Pons (tissue), 1 donor: ENCODE results near the gene ITGAX.

ENCODE experiments used
- DNase-seq: peaks from one replicate; pipeline ENCODE4 v3.0.0-alpha.2; 2016; ENCODE audit warnings: low spot score

Gene ITGAX

DNA sequence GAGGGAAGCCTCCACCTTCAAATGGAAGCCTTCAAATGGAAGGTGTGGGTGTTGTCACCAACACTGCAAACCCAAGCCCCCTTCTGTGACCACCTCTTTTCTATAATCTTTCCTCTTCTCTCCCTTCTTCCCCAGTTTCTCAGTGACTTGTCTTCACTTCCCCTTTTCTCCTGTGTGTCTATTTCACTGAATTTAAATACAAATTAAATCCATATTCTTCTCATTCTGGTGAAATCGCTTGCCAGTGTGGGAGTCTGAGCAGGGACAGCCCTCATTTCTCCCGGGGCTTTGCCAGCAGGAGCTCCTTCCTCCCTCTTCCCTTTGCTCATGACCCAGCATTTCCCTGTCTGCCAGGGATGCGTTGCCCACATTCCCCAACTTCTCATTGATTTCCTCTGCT lies 6.4 kb upstream of the ITGAX start:
- no peak for DNase-seq

DNA sequence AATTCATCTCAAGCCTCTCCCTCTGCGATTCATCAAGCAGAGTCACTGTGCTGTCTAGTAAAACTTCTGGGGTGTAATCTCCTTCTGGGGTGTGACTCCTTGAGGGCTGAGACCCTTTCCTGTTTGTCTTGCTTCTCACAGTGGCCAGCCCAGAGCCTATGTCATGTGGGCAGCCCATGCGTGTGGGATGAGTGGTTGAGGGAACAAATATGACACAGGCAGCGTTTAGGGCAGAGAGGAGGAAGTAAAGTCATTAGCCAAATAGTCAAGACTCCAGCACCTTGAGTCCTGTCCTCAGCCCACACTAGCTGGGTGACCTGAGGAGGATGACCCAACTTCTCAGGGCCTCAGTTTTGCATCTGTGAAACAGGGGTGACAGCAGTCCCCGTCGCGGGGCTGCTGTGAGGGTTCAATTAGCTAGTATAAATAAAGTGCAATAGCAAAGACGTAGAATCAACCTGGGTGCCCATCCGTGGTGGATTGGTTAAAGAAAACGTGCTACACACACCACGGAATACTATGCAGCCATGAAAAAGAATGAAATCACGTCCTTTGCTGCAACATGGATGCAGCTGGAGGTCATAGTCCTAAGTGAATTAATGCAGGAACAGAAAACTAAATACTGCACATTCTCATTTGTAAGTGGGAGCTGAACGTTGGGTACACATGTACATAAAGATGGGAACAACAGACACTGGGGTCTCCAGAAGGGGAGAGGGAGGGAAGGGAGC lies 4.5 kb upstream of the ITGAX start:
- peak; percentile 70 for DNase-seq

DNA sequence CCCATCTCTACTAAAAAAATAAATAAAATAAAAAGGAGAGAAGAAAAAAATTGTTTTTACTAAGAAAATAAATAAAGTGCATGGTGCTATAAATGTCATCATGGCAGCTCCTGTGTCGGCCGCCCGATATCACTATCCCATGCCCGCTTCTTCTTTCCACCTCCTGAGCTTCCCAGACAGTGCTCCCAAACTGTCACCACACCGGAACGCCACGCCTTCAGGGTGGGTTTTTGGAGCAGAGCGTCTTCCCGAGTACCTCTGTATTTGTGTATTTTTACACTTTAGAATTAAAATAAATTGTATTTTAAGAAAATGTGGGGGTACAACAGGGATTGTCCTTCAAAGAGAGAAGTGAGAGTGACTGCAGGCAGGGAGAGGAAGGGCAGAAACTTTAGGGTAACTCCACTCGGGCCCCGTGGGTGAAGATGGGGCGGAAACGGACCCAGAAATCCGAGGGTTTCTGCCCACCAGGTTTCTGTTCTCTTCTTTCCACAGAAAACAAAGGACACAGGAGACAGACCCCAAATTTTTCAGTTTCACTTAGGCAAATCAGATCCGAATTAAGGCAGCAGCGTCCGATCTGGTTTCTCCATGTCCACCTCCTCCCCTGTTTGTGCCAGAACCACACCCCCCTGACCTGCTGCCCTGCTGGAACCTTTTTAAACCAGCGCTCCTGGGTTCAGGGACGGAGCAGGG lies 3.6 kb upstream of the ITGAX start:
- DNase-seq, result peak; percentile 38

DNA sequence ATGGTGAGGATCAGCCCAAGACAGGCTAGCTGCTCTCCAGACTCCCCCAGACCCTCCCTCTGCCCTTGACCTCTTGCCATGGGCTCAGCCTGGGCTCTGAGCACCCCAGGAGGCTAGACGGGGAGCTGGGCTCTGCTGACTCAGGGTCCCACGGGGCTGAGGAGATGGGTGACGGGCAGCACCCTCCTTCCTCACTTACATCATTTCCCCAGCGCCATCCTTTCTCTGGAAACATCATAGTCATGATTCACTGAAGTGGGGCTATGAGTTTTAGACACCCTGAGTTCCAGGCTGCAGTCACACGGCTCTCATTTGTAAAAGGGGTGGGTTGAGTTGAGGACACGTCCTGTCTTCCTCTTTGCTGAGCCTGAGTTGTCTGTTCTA lies 3.0 kb upstream of the ITGAX start:
- DNase-seq, result peak; percentile 72

DNA sequence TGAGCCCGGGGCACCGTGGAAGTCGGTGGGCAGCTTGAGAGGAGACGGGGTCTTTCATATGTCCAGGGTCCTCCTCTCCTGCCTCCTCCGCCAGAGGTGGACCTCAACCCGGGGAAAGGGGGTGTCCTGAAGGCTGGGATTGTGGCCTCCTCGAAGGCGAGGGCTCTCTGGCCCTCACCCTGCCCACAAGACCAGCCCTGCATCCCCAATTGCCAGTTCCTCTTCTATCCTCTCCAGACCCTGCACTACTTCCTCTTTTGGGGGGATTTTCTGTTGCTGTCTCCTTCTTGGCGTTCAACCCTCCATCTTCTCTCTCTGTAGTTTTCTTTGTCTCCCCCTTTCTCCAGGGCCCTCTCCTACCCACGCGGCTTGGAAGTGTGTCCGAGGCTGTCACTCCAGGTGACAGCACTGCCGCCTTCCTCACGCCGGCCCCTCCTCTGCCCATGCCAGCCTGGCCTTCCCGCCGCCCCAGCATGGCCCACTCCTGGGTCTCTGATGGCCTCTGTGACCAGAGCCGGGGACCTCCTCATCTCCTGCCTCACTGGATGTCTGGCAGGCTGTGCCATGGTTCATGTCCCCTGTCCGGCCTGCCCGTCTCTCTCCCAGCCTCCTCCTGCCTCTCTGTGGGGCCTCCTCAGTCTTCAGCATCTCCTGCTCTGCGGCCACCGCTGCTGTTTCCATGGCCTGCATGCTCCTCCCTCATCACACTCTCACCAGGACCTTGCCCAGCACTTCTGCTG lies 2.4 kb upstream of the ITGAX start:
- peak; percentile 67 for DNase-seq

DNA sequence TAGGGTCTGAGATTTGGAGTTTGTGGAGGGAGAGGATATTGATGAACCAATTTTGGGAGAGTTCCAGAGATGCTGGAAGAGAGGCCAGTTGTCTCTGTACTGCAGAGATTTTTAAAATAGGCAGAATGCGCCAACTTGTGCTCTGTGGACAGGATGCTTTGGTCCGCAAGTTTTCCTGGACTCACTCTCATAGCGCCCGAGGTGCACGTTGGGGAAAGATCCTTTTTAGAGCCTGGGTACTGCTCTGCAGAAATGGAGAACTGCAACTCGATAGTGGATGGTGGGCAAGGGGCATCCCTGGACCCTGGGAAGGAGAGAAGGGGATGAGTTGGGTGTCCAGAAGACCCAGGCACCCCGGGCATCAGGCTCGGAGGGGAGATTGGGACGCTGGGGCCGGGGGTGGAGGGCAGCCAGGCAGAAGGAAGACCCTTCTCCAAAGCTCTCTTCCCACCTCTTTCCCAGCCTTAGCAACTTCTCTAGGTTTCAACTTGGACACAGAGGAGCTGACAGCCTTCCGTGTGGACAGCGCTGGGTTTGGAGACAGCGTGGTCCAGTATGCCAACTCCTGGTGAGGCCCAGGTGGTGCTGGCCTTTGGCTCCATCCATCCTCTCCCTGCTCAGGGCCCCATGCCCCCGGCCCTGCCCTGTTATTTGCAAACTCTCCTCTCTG lies 590 bp downstream of the ITGAX start:
- DNase-seq, result no peak

DNA sequence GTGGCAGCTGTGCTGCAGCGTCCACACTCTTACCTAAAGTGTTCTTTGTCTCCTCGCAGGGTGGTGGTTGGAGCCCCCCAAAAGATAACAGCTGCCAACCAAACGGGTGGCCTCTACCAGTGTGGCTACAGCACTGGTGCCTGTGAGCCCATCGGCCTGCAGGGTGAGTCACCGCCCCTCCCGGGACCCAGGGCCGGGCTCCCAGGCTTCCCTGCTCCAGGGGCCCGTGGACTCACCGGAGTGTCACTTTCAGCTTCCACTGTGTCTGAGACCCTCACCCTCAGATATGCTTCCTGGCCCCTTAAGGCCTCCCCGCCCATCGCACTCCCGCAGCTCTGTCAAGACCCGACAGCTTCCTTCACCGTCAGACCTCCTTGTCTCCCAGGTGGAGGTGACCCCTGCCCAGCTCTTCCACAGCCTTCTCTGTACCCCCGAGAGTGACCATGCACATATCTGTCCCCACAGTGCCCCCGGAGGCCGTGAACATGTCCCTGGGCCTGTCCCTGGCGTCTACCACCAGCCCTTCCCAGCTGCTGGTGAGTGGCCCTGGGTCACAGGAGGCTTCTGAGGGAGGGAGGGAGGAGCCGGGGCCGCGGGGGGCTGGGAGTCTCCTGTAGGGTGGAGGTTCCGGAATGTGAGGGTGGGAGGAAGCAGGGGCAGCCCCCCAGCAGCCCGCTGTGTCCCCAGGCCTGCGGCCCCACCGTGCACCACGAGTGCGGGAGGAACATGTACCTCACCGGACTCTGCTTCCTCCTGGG lies 1.8 kb downstream of the ITGAX start:
- DNase-seq, result no peak

DNA sequence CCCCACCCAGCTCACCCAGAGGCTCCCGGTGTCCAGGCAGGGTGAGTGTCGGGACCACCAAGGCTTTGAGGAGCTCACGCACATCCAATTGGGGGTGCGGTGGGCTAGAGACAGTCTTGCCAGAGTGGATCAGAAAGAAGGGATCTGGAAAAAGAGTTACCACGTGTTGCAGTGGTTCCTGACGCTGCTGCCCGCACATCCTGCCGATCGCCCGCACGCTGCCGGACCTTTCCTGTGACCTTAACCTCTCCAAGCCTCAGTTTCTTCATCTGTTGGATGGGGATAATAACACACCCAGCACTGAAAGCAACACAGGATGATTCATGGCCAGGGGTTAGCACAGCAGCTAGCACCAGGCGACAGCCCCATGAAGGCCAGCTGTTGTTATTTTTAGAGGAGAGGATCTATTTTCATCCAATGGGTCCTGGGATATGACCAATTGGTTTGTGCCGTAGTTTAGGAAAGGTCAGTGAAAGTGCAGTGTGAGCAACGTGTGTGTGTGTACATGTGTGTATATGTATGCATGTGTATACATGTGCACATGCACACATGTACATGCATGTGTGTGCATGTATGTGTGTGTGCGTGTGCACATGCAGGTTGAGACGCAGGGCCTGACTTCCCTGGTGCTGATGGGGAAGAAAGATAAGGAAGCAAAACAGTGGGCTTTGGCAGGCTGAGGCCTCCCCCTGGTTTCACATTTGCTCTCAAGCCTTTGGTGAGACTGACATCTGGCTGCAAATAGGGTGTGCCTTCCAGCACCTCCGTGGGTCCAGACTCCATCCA lies 2.5 kb downstream of the ITGAX start:
- DNase-seq, result peak; percentile 55

DNA sequence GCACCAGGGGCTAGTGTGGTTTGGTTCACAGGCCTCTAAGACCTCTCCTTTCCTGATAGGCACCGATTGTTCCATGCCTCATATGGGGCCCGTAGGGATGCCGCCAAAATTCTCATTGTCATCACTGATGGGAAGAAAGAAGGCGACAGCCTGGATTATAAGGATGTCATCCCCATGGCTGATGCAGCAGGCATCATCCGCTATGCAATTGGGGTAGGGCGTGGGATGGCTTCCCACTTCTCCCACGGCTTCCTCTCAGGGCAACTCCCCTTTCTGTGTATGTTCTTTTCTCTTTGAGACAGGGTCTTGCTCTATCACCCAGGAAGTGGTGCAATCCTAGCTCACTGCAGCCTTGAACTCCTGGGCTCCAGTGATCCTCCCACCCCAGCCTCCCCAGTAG lies 5.3 kb downstream of the ITGAX start:
- no peak for DNase-seq

DNA sequence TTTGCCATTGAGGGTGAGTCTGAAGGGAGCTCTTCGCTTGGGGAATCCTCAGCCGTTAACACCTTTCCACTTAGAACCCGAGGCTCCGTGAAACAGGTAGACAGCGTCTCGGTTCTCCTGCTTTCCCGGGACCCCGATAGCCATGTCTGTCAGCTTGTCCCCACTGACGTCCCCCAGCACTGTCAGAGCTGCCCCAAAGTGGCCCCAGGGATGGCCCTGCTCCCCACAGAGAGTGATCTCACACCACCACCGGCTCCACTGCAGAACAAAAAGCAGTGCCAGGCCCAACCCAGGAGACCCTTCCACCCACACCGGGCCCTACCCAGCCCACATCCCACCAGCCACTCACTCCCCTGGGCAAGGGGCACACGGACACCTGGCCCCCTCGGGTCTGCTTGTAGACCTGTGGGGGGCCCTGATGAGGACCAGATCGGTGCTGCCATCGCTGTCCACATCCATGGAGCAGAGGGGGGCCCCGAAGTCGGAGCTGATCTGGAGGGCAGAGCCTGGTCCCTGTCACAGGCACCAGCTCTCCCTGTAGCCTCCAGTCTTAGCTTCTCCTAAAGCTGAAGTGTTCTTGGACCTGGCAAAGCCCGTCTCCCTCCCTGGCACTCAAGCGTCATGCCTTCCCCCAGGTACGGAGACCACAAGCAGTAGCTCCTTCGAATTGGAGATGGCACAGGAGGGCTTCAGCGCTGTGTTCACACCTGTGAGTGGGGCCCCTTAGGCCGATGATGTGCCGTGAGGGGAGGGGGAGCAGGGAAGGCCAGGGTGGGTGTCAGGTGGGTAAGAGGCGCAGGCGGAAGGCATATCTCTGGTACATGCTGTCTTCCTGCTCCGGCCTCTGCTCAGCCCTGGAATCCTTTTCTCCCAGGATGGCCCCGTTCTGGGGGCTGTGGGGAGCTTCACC lies 6.5 kb downstream of the ITGAX start:
- no peak for DNase-seq

DNA sequence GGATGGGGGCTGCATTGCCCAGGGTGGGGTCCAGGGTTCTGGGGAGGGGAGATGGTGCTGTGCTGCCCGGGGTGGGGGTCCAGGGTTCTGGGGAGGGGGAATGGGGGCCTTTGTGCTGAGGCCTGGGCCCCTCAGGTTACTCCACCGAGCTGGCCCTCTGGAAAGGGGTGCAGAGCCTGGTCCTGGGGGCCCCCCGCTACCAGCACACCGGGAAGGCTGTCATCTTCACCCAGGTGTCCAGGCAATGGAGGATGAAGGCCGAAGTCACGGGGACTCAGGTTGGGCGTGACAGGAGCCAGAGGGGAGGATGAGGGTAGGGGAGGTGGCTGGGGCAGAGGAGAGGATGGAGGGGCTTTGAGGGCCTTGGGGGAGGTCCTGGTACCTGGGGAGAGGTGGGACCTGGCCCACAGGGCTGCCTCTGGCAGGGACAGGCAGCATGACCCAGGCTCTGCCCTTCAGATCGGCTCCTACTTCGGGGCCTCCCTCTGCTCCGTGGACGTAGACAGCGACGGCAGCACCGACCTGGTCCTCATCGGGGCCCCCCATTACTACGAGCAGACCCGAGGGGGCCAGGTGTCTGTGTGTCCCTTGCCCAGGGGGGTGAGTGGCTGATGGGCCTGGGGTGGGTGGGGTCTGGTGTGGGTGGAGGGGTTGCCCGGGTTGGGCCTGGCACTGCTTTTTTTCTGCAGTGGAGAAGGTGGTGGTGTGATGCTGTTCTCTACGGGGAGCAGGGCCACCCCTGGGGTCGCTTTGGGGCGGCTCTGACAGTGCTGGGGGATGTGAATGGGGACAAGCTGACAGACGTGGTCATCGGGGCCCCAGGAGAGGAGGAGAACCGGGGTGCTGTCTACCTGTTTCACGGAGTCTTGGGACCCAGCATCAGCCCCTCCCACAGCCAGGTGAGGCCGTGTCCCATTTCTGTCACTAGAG lies 7.8 kb downstream of the ITGAX start:
- no peak for DNase-seq

DNA sequence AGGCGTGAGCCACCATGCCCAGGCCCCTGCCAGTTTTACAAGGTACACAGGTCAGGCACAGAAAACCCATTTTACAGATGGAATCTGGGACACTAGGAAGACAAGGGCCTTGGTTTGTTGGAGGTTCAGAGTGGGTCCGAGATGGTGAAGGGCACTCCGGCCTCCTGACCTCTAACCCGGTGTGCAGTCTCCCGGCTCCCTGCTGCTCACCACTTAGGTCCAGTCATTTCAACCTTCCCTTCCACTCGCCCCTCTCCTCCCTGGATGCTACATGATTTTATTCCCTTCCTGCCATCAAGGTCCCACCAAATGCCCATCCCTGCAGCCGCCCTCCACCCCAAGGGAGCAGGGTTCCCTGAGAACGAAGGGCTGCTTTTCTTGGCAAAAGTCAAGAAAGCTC lies 8.7 kb downstream of the ITGAX start:
- no peak for DNase-seq

DNA sequence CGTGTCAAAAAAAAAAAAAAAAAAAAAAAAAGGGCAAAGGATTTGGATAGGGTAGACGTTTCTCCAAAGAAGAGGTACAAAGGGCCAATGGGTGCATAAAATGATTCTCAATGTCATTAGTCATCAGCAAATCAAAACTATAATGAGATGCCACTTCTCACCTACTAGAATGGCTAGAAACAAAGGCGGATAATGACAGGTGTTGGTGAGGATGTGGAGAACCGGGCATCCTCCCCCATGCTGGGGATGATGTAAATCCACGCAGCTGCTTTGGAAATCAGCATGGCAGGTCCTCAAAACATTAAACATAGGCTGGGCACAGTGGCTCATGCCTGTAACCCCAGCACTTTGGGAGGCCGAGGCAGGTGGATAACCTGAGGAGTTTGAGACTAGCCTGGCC lies 9.4 kb downstream of the ITGAX start:
- no peak for DNase-seq

DNA sequence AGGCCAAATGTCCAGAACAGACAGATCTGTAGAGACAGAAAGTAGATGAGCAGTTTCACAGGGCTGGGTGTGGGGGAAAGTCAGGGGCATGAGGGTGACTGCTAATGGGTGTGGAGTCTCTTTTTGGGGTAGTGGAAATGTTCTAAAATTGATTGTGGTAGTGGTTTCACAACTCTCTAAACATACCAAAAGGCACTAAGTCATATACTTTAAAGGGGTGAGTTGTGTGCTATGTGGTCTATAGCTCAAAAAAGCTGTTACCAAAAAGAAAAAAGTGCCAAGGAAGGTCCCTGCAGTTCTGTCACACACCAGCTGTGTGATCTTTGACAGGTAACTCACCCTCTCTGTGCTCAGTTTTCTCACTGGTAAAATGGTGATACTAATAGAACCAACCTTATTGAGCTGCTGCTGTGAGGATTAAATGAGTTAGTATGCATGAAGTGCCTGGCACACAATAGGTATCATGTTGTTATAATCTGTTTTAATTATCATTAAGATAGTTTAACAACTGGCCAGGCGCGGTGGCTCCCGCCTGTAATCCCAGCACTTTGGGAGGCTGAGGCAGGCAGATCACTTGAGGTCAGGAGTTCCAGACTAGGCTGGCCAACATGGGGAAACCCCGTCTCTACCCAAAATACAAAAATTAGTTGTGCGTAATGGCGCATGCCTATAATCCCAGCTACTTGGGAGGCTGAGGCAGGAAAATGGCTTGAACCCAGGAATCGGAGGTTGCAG lies 10.3 kb downstream of the ITGAX start:
- DNase-seq, result no peak

DNA sequence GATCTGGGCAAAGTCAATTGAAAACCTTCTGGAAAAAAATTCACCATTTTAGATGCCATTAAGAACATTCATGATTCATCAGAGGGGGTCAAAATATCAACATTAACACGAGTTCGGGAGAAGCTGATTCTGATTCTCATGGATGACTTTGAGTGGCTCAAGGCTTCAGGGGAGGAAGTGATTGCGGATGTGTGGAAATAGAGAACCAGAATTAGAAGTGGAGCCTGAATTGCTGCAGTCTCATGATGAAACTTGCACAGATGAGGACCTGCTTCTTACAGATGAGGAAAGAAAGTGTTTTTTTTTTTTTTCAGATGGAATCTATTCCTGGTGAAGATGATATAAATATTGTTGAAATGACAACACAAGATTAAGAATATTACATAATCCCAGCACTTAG lies 12.9 kb downstream of the ITGAX start:
- peak; percentile 79 for DNase-seq

DNA sequence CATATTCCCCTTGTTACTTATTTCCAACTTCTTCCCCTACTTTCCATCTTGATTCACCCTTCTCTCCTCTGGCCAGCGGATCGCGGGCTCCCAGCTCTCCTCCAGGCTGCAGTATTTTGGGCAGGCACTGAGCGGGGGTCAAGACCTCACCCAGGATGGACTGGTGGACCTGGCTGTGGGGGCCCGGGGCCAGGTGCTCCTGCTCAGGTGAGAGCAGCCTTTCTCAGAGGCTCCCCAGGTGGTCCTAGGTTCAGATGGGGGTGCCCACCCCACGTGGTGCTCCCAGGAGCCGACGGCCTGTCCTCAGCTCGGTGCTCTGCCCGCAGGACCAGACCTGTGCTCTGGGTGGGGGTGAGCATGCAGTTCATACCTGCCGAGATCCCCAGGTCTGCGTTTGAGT lies 16.0 kb downstream of the ITGAX start:
- DNase-seq, result no peak

DNA sequence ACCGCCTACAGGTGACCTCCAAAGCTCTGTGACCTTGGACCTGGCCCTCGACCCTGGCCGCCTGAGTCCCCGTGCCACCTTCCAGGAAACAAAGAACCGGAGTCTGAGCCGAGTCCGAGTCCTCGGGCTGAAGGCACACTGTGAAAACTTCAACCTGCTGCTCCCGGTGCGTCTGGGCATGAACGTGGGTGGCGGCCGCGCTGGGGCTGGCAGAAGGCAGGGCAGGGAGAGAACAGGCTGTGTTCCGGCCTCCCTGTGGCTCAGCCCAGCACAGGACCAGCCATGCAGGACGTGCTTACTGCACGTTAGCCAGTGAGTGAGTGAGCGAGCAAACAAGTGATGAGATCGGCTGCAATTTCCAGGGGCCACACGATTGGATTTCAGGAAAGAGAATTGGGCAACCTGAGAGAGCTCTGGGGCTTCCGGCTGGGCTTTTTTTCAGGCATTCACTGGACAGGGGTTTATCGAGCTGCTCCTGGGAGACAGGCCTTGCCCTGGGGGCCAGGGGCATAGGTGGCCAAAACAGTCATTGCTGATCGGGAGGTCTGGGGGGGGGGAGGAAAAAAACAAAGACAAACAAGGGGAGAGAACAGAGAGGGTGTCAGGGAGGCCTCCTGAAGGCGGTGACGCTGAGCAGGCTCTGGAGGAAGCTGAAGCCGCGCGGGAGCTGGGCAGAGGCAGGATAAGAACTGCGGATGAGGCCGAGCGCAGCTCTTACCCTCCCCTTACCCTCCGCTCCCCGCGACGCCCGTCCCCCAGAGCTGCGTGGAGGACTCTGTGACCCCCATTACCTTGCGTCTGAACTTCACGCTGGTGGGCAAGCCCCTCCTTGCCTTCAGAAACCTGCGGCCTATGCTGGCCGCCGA lies 16.9 kb downstream of the ITGAX start:
- no peak for DNase-seq
